ENCODE results near the gene BTG1.

- no peak for TF ChIP-seq CTCF (IDR thresholded peaks at IDR 0.05)
- no peak for TF ChIP-seq POLR2AphosphoS5 (IDR thresholded peaks at IDR 0.05)
- TF ChIP-seq EP300 (IDR thresholded peaks at IDR 0.05; ENCODE audit: low read depth): no peak
- no peak for TF ChIP-seq POLR2A (IDR thresholded peaks at IDR 0.05)
Observed at GRCh38 chr12:92178340-92178739, 32.7 kb upstream of the BTG1 start.

Data from transverse colon (tissue), 4 donors.